ENCODE measurements around the gene HIC1.
"Not testable (repeated sequence)": the region's sequence is repeated elsewhere in the genome, so short reads cannot be mapped to it uniquely, and the experiment has no call there.

The HIC1 gene

GRCh38 chr17:2012499-2012898 is 42.4 kb upstream of the HIC1 start:
- no peak for DNase-seq
- H3K79me2 ChIP-seq (ENCODE audit: control insufficient read depth, insufficient read depth, low read length, poor library complexity) = no peaks in the 10 kb centered on the region

GRCh38 chr17:2013220-2013993 is 41.5 kb upstream of the HIC1 start:
- H2BK120ac ChIP-seq (ENCODE audit: insufficient read depth, low read length, poor library complexity); H3K79me1 ChIP-seq (ENCODE audit: low read length); H3K14ac ChIP-seq (ENCODE audit: low read length); H3K4me2 ChIP-seq (ENCODE audit: low read length); H3K9me3 ChIP-seq (ENCODE audit: insufficient read depth, low read depth, low read length); H2BK12ac ChIP-seq (ENCODE audit: low read length); H4K91ac ChIP-seq (ENCODE audit: low read depth, low read length); H3K9ac ChIP-seq (ENCODE audit: low read length); H3K27ac ChIP-seq (ENCODE audit: low read depth, low read length); H4K12ac ChIP-seq (ENCODE audit: low read depth, low read length); H3K27me3 ChIP-seq (ENCODE audit: insufficient read depth, low read length); H3K79me2 ChIP-seq (ENCODE audit: control insufficient read depth, insufficient read depth, low read length, poor library complexity); H3K4ac ChIP-seq (ENCODE audit: low read depth, low read length); H3K4me1 ChIP-seq (ENCODE audit: control insufficient read depth in 1 of 2, insufficient read depth in 2 of 2, low read length in 2 of 2); H3K4me3 ChIP-seq (ENCODE audit: low read depth, low read length); H2AK5ac ChIP-seq (ENCODE audit: low read length); H4K8ac ChIP-seq (ENCODE audit: low read depth, low read length); H3K18ac ChIP-seq (ENCODE audit: low read length); H2AFZ ChIP-seq (ENCODE audit: insufficient read depth, low read length, poor library complexity); H2BK5ac ChIP-seq (ENCODE audit: low read depth, low read length, poor library complexity); H3K23ac ChIP-seq (ENCODE audit: low read length); H3K36me3 ChIP-seq (ENCODE audit: control insufficient read depth in 1 of 2, insufficient read depth in 2 of 2, low read length in 2 of 2): not testable (repeated sequence)
- no CpG with 5 or more reads among the region's 6 CpGs for WGBS (ENCODE audit: extremely low coverage, insufficient coverage, insufficient read length)
- DNase-seq = peak; percentile 61 to 69

More at GRCh38 chr17:2012499-2012898, 42.4 kb upstream of the HIC1 start:
- Histone ChIP-seq H3K27me3 (ENCODE audit: insufficient read depth, low read length) (no peaks in the 10 kb centered on the region), H3K9ac (ENCODE audit: low read length) (no peak overlapping the region), H3K27ac (ENCODE audit: low read depth, low read length) (no peak overlapping the region), H2BK12ac (ENCODE audit: low read length) (no peak overlapping the region), H3K23ac (ENCODE audit: low read length) (no peak overlapping the region), H3K4me3 (ENCODE audit: low read depth, low read length) (no peak overlapping the region), H2AFZ (ENCODE audit: insufficient read depth, low read length, poor library complexity) (no peak overlapping the region), H3K79me1 (ENCODE audit: low read length) (no peaks in the 10 kb centered on the region), H3K4me2 (ENCODE audit: low read length) (no peak overlapping the region), H3K9me3 (ENCODE audit: insufficient read depth, low read depth, low read length) (peaks cover 2% of the 10 kb centered on the region), H4K8ac (ENCODE audit: low read depth, low read length) (no peak overlapping the region), H3K4me1 (ENCODE audit: control insufficient read depth in 1 of 2, insufficient read depth in 2 of 2, low read length in 2 of 2) (peaks cover 5 to 9% of the 10 kb centered on the region in 2 experiments), H3K14ac (ENCODE audit: low read length) (no peak overlapping the region), H2BK120ac (ENCODE audit: insufficient read depth, low read length, poor library complexity) (no peak overlapping the region), H2BK5ac (ENCODE audit: low read depth, low read length, poor library complexity) (no peak overlapping the region), H2AK5ac (ENCODE audit: low read length) (no peak overlapping the region), H4K12ac (ENCODE audit: low read depth, low read length) (no peak overlapping the region), H4K91ac (ENCODE audit: low read depth, low read length) (no peak overlapping the region), H3K4ac (ENCODE audit: low read depth, low read length) (no peak overlapping the region), H3K36me3 (ENCODE audit: control insufficient read depth in 1 of 2, insufficient read depth in 2 of 2, low read length in 2 of 2) (no peaks in the 10 kb centered on the region), H3K18ac (ENCODE audit: low read length) (no peak overlapping the region)
- no CpG with 5 or more reads among the region's 4 CpGs for WGBS (ENCODE audit: extremely low coverage, insufficient coverage, insufficient read length)

DNA sequence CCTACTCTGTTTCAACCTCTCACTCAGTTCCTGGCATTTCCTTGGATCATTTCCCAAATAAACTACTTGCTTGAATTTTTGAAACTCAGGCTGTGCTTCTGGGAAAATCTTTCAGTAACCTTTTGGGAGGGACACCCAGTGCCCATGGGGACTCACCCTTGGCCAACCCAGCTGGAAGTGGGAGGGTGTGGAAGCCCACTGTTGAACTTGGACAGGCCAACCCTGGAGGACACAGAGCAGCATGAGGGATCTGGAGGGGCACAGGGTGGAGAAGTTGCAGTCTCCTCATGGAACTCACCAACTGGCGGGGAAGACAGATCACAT is 40.9 kb upstream of the HIC1 start:
- no peak overlapping the region for H4K12ac ChIP-seq (ENCODE audit: low read depth, low read length)
- no peak overlapping the region for H2BK5ac ChIP-seq (ENCODE audit: low read depth, low read length, poor library complexity)
- no peak overlapping the region for H3K4me3 ChIP-seq (ENCODE audit: low read depth, low read length)
- no peaks in the 10 kb centered on the region for H3K79me2 ChIP-seq (ENCODE audit: control insufficient read depth, insufficient read depth, low read length, poor library complexity)
- H2BK12ac ChIP-seq (ENCODE audit: low read length) = no peak overlapping the region
- H2AK5ac ChIP-seq (ENCODE audit: low read length) = no peak overlapping the region
- no peaks in the 10 kb centered on the region for H3K36me3 ChIP-seq (ENCODE audit: control insufficient read depth in 1 of 2, insufficient read depth in 2 of 2, low read length in 2 of 2)
- H3K14ac ChIP-seq (ENCODE audit: low read length) = no peak overlapping the region
- no peak overlapping the region for H4K91ac ChIP-seq (ENCODE audit: low read depth, low read length)
- no peak overlapping the region for H3K23ac ChIP-seq (ENCODE audit: low read length)
- H4K8ac ChIP-seq (ENCODE audit: low read depth, low read length) = no peak overlapping the region
- no peak overlapping the region for H3K4ac ChIP-seq (ENCODE audit: low read depth, low read length)
- H3K9ac ChIP-seq (ENCODE audit: low read length) = no peak overlapping the region
- H3K27me3 ChIP-seq (ENCODE audit: insufficient read depth, low read length) = no peaks in the 10 kb centered on the region
- WGBS (ENCODE audit: extremely low coverage, insufficient coverage, insufficient read length) = no CpG with 5 or more reads among the region's 1 CpG
- H3K4me2 ChIP-seq (ENCODE audit: low read length) = no peak overlapping the region
- no peak overlapping the region for H2BK120ac ChIP-seq (ENCODE audit: insufficient read depth, low read length, poor library complexity)
- no peak for DNase-seq
- peaks cover 5 to 9% of the 10 kb centered on the region in 2 experiments for H3K4me1 ChIP-seq (ENCODE audit: control insufficient read depth in 1 of 2, insufficient read depth in 2 of 2, low read length in 2 of 2)
- no peaks in the 10 kb centered on the region for H3K79me1 ChIP-seq (ENCODE audit: low read length)
- H3K27ac ChIP-seq (ENCODE audit: low read depth, low read length) = no peak overlapping the region
- no peak overlapping the region for H3K18ac ChIP-seq (ENCODE audit: low read length)
- H2AFZ ChIP-seq (ENCODE audit: insufficient read depth, low read length, poor library complexity) = no peak overlapping the region
- peaks cover 5% of the 10 kb centered on the region for H3K9me3 ChIP-seq (ENCODE audit: insufficient read depth, low read depth, low read length)

DNA sequence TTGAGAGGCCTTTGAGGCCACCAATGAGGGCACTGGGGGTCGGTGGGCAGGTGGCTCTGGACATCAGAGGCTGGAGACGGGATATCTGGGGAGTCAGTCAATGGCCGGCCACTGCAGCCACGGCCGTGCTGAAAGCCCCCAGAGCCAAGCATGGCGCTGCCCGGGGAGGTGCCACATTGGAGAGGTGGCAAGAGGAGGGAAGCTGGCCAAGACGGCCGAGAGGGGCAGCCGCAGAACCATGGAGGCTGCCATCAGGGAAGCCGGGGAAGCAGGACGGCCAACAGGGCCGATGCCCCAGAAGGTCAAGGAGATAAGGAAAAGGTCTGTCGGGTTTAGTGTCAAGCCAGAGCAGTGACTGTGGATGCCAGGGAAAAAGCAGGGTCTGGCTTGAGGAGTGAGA is 39.6 kb upstream of the HIC1 start:
- no peaks in the 10 kb centered on the region for H3K79me2 ChIP-seq (ENCODE audit: control insufficient read depth, insufficient read depth, low read length, poor library complexity)
- DNase-seq = no peak
- H3K27ac ChIP-seq (ENCODE audit: low read depth, low read length) = no peak overlapping the region
- H3K4ac ChIP-seq (ENCODE audit: low read depth, low read length) = no peak overlapping the region
- H3K27me3 ChIP-seq (ENCODE audit: insufficient read depth, low read length) = peaks cover 6% of the 10 kb centered on the region
- H3K79me1 ChIP-seq (ENCODE audit: low read length) = no peaks in the 10 kb centered on the region
- no peak overlapping the region for H2AK5ac ChIP-seq (ENCODE audit: low read length)
- peaks cover 5% of the 10 kb centered on the region for H3K9me3 ChIP-seq (ENCODE audit: insufficient read depth, low read depth, low read length)
- no peak overlapping the region for H2BK120ac ChIP-seq (ENCODE audit: insufficient read depth, low read length, poor library complexity)
- no peaks in the 10 kb centered on the region for H3K36me3 ChIP-seq (ENCODE audit: control insufficient read depth in 1 of 2, insufficient read depth in 2 of 2, low read length in 2 of 2)
- H4K12ac ChIP-seq (ENCODE audit: low read depth, low read length) = no peak overlapping the region
- H2AFZ ChIP-seq (ENCODE audit: insufficient read depth, low read length, poor library complexity) = no peak overlapping the region
- peaks cover 5 to 9% of the 10 kb centered on the region in 2 experiments for H3K4me1 ChIP-seq (ENCODE audit: control insufficient read depth in 1 of 2, insufficient read depth in 2 of 2, low read length in 2 of 2)
- no peak overlapping the region for H3K23ac ChIP-seq (ENCODE audit: low read length)
- H3K4me3 ChIP-seq (ENCODE audit: low read depth, low read length) = no peak overlapping the region
- H3K14ac ChIP-seq (ENCODE audit: low read length) = no peak overlapping the region
- H3K18ac ChIP-seq (ENCODE audit: low read length) = no peak overlapping the region
- no peak overlapping the region for H2BK12ac ChIP-seq (ENCODE audit: low read length)
- H2BK5ac ChIP-seq (ENCODE audit: low read depth, low read length, poor library complexity) = no peak overlapping the region
- no peak overlapping the region for H4K8ac ChIP-seq (ENCODE audit: low read depth, low read length)
- no peak overlapping the region for H3K4me2 ChIP-seq (ENCODE audit: low read length)
- no CpG with 5 or more reads among the region's 14 CpGs for WGBS (ENCODE audit: extremely low coverage, insufficient coverage, insufficient read length)
- no peak overlapping the region for H3K9ac ChIP-seq (ENCODE audit: low read length)
- H4K91ac ChIP-seq (ENCODE audit: low read depth, low read length) = no peak overlapping the region

Data from trophoblast cell (in vitro differentiated cells and primary cell).